ENCODE measurements around the gene ARHGAP28.

ARHGAP28 gene

GRCh38 chr18:6851480-6851879 lies 122.0 kb downstream of the ARHGAP28 start:
- DNase-seq (ENCODE audit: low read depth) = no peak
- TF ChIP-seq CTCF (IDR thresholded peaks at IDR 0.05; ENCODE audit: insufficient read depth, low read depth, low read length, missing control alignments) = no peak
- no peak overlapping the region for H3K4me3 ChIP-seq (ENCODE audit: low read depth, low read length)

GRCh38 chr18:6854811-6855210 lies 125.3 kb downstream of the ARHGAP28 start:
- no peak overlapping the region for H3K4me3 ChIP-seq (ENCODE audit: low read depth, low read length)
- DNase-seq (ENCODE audit: low read depth) = no peak
- TF ChIP-seq CTCF (IDR thresholded peaks at IDR 0.05; ENCODE audit: insufficient read depth, low read depth, low read length, missing control alignments) = no peak

GRCh38 chr18:6855767-6856166 lies 126.3 kb downstream of the ARHGAP28 start:
- no peak for TF ChIP-seq CTCF (IDR thresholded peaks at IDR 0.05; ENCODE audit: insufficient read depth, low read depth, low read length, missing control alignments)
- no peak for DNase-seq (ENCODE audit: low read depth)
- no peak overlapping the region for H3K4me3 ChIP-seq (ENCODE audit: low read depth, low read length)

- TF ChIP-seq CTCF (IDR thresholded peaks at IDR 0.05; ENCODE audit: insufficient read depth, low read depth, low read length, missing control alignments) = no peak
- no peak for DNase-seq (ENCODE audit: low read depth)
- no peak overlapping the region for H3K4me3 ChIP-seq (ENCODE audit: low read depth, low read length)
These were observed 127.8 kb downstream of the ARHGAP28 start for GRCh38 chr18:6857300-6857699.

GRCh38 chr18:6859676-6860422 lies 130.3 kb downstream of the ARHGAP28 start:
- H3K4me3 ChIP-seq (ENCODE audit: low read depth, low read length) = no peak overlapping the region
- no peak for TF ChIP-seq CTCF (IDR thresholded peaks at IDR 0.05; ENCODE audit: insufficient read depth, low read depth, low read length, missing control alignments)
- DNase-seq (ENCODE audit: low read depth) = no peak

- no peak for TF ChIP-seq CTCF (IDR thresholded peaks at IDR 0.05; ENCODE audit: insufficient read depth, low read depth, low read length, missing control alignments)
- DNase-seq (ENCODE audit: low read depth) = no peak
- H3K4me3 ChIP-seq (ENCODE audit: low read depth, low read length) = no peak overlapping the region
These were observed 131.4 kb downstream of the ARHGAP28 start for GRCh38 chr18:6860804-6861448.
